ENCODE results near the gene LRMDA. TPM values are rescaled to one million over a fixed set of nuclear protein-coding genes. Genes with fewer than 3 reads are reported as not detected.

Gene LRMDA
- total and polyA plus RNA-seq, 2 of the 8 experiments (the other 6 are each of a cell fraction or from before 2014, with no cell fraction given), result 0.86 to 2.8 TPM

GRCh38 chr10:76297780-76298281, 866.4 kb downstream of the LRMDA start (continued):
- TF ChIP-seq KDM1A (IDR thresholded peaks at IDR 0.05; ENCODE audit: borderline replicate concordance, low read length), result no peak
- TF ChIP-seq PHF8 (conservative IDR thresholded peaks at IDR 0.05; ENCODE audit: low read depth, low read length), result no peak
- TF ChIP-seq JUN (IDR thresholded peaks at IDR 0.05; ENCODE audit: low read depth, low read length), result no peak
- TF ChIP-seq RFX5 (IDR thresholded peaks at IDR 0.05; ENCODE audit: borderline replicate concordance, low read depth, low read length), result no peak
